Keratinocyte (primary cell): Measurements from ENCODE around the gene SLC25A39.

ENCODE experiments used
- EZH2 ChIP-seq: IDR thresholded peaks from one replicate; pipeline ENCODE4 v1.6.1; 2012; ENCODE audit warnings: inconsistent platforms, mild to moderate bottlenecking, low read length, moderate library complexity
- TF ChIP-seq, protein P1 (sequence below), 3 experiments: IDR thresholded peaks in 1 of 3; conservative IDR thresholded peaks in 1 of 3; optimal IDR thresholded peaks in 1 of 3; 2 replicates in 2 of 3; 3 replicates in 1 of 3; pipeline versions ENCODE3 to v1.5.1; 2011; ENCODE audit warnings: low read length in 3 of 3, mild to moderate bottlenecking in 3 of 3, moderate library complexity in 2 of 3, control low read depth in 1 of 3, inconsistent platforms in 1 of 3; ENCODE audit not compliant: insufficient read depth in 2 of 3; ENCODE audit errors: extremely low read depth in 1 of 3

DNA sequence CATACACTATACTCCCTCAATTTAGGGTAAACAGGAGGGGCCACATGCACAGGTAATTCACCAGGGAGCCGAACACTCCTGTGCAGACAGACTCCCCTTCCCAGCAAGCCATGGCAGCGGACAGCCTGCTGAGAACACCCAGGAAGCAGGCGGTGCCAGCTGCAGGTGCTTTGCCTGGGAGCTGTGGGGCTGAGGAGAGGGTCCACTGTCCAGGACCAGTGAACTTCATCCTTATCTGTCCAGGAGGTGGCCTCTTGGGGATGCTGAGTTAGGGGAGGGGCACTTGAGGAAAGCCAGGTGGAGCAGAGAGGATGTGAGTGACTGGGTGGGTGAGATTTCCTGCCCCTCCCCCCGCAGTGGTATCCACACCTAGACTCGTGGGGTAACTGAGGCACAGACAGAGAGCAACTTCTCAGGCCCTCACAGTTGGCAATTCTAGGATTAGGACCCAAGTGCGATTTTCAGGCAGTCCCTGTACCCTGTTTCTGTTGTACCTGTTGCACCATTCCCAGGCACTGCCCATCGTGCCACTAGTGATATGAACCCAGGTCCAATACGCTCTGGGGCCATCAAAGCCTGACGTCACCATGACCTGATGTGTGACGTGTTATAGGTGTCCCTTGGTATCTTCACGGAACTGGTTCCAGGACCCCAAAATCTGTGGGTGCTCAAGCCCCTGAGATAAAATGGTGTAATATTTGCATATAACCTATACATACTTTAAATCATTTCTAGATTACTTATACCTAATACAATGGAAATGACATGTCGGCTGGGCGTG, 21.6 kb upstream of the SLC25A39 start:
- no peak for TF ChIP-seq EZH2
- TF ChIP-seq, protein P1, sequence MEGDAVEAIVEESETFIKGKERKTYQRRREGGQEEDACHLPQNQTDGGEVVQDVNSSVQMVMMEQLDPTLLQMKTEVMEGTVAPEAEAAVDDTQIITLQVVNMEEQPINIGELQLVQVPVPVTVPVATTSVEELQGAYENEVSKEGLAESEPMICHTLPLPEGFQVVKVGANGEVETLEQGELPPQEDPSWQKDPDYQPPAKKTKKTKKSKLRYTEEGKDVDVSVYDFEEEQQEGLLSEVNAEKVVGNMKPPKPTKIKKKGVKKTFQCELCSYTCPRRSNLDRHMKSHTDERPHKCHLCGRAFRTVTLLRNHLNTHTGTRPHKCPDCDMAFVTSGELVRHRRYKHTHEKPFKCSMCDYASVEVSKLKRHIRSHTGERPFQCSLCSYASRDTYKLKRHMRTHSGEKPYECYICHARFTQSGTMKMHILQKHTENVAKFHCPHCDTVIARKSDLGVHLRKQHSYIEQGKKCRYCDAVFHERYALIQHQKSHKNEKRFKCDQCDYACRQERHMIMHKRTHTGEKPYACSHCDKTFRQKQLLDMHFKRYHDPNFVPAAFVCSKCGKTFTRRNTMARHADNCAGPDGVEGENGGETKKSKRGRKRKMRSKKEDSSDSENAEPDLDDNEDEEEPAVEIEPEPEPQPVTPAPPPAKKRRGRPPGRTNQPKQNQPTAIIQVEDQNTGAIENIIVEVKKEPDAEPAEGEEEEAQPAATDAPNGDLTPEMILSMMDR (optimal IDR thresholded peaks at IDR 0.05 in 1 of 3, IDR thresholded peaks at IDR 0.05 in 1 of 3, conservative IDR thresholded peaks at IDR 0.05 in 1 of 3; ENCODE audit: extremely low read depth in 1 of 3, insufficient read depth in 2 of 3, low read length in 3 of 3), result no peak
